ENCODE measurements around the gene ST7. TPM values are rescaled to one million over a fixed set of nuclear protein-coding genes. Genes with fewer than 3 reads are reported as not detected.

ST7 gene
- total and polyA plus RNA-seq, 2 of the 8 experiments (the other 6 are each of a cell fraction or from before 2014, with no cell fraction given): 16.3 to 18.0 TPM

DNA sequence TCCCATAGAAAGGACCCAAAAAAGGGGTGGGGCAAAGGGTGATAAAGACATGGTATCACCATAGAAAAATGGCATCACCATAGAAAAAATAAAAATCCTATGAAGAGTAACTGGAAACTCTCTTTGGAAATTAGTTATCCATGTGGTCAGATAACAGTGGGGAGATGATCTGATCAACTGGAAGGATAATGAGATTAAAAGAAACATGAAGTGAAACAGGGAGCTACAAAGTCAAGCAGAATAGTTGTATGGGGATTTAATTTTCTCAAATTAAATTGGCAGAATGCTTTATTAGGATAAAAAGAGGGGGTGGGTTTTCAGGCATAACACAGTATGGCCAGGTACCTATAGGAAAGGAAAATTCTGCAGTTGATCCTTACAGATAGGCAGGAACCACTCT is 258.3 kb downstream of the ST7 start:
- no peak overlapping the region for H4K91ac ChIP-seq (replicated peaks; ENCODE audit: insufficient read length, low read length)
- ChIA-PET CTCF (ENCODE audit: partially characterized antibody) (interaction anchor here (0.8 kb wide), 1 partner anchor 85 kb away, joined by 3 read pairs; no protein-coding TSS in a partner anchor), POLR2A (ENCODE audit: partially characterized antibody) (no interaction called here)
- no peak for DNase-seq (ENCODE audit: low read depth in 1 of 2, low spot score in 2 of 2)
- no peak overlapping the region for H2BK120ac ChIP-seq (replicated peaks; ENCODE audit: low read depth, low read length)
- no peak overlapping the region for H3K14ac ChIP-seq (ENCODE audit: insufficient read length)
- H3K4me2 ChIP-seq (ENCODE audit: insufficient read depth in 1 of 2, low read depth in 2 of 2, low read length in 2 of 2): no peak overlapping the region
- H2AK5ac ChIP-seq (ENCODE audit: low read depth, low read length): no peak overlapping the region
- no peak overlapping the region for H3K27ac ChIP-seq (ENCODE audit: low read depth, low read length)
- H3K79me1 ChIP-seq (ENCODE audit: low read depth, low read length): no peaks in the 10 kb centered on the region; the same call in 1 of the 2 replicates
- H3K4me1 ChIP-seq (replicated peaks in 1 of 4; ENCODE audit: control insufficient read depth in 3 of 4, insufficient read depth in 4 of 4, low read length in 3 of 4): no peaks in the 10 kb centered on the region; a peak in 1 of 7 replicates
- peaks cover 0 to 2% (median 0%) of the 10 kb centered on the region in 4 experiments; a peak in 1 of 8 replicates for H3K36me3 ChIP-seq (ENCODE audit: control insufficient read depth in 2 of 4, insufficient read depth in 4 of 4, low read length in 3 of 4)
- H3K18ac ChIP-seq (ENCODE audit: extremely low read depth, low read length): no peak overlapping the region
- FAIRE-seq: no peak
- no peak overlapping the region for H2BK12ac ChIP-seq (ENCODE audit: low read depth, low read length)
- no peaks in the 10 kb centered on the region for H4K20me1 ChIP-seq (replicated peaks in 1 of 2; ENCODE audit: control insufficient read depth in 1 of 2, insufficient read depth in 2 of 2, low read length in 2 of 2)
- H3K23ac ChIP-seq (ENCODE audit: insufficient read length): no peak overlapping the region
- H2BK5ac ChIP-seq (ENCODE audit: low read depth, low read length): no peak overlapping the region
- H2BK15ac ChIP-seq (ENCODE audit: low read length): no peak overlapping the region
- H3K9me3 ChIP-seq (ENCODE audit: insufficient read depth in 2 of 2, low read depth in 1 of 2, low read length in 1 of 2): no peaks in the 10 kb centered on the region
- no peak overlapping the region for H3K9ac ChIP-seq (replicated peaks in 1 of 4; ENCODE audit: extremely low read depth in 1 of 4, low read depth in 3 of 4, low read length in 3 of 4)
- H2BK20ac ChIP-seq (ENCODE audit: low read length): no peak overlapping the region
- H3K23me2 ChIP-seq (ENCODE audit: low read depth, low read length): no peaks in the 10 kb centered on the region; the same call in 1 of the 2 replicates
- no peak overlapping the region for H3K56ac ChIP-seq (replicated peaks; ENCODE audit: insufficient read length, low read depth, low read length)
- H3K4ac ChIP-seq (replicated peaks; ENCODE audit: insufficient read length, low read depth, low read length): no peak overlapping the region
- no peak overlapping the region for H3K4me3 ChIP-seq (ENCODE audit: extremely low read depth in 1 of 4, insufficient read depth in 2 of 4, low read depth in 3 of 4, low read length in 4 of 4)
- H3K27me3 ChIP-seq (replicated peaks in 1 of 4; ENCODE audit: control insufficient read depth in 3 of 4, extremely low read depth in 1 of 4, insufficient read depth in 3 of 4, low read length in 3 of 4): no peaks in the 10 kb centered on the region
- H4K8ac ChIP-seq (ENCODE audit: extremely low read depth, insufficient read depth, low read length): no peak overlapping the region
- no peaks in the 10 kb centered on the region for H3K79me2 ChIP-seq (ENCODE audit: control insufficient read depth in 1 of 2, insufficient read depth in 2 of 2, low read length in 2 of 2)
- H2AFZ ChIP-seq (ENCODE audit: low read length): no peak overlapping the region
- H4K5ac ChIP-seq (ENCODE audit: insufficient read length, low read depth, low read length): no peak overlapping the region
- TF ChIP-seq RNF2 (IDR thresholded peaks at IDR 0.05; ENCODE audit: borderline replicate concordance, low read depth, low read length, missing control alignments, poor library complexity, severe bottlenecking) (no peak), ASH2L (IDR thresholded peaks at IDR 0.05; ENCODE audit: low read length) (no peak), SP1 (IDR thresholded peaks at IDR 0.05; ENCODE audit: low read depth, low read length) (no peak), NRF1 (IDR thresholded peaks at IDR 0.05; ENCODE audit: low read depth, low read length) (no peak), ZNF274 (IDR thresholded peaks at IDR 0.05; ENCODE audit: borderline replicate concordance, extremely low read depth, low read length) (no peak), CHD2 (IDR thresholded peaks at IDR 0.05; ENCODE audit: low read length) (no peak), POLR2A (IDR thresholded peaks at IDR 0.05; ENCODE audit: control extremely low read depth in 1 of 2, low read depth in 2 of 2, low read length in 2 of 2) (no peak), POU5F1 (IDR thresholded peaks at IDR 0.05; ENCODE audit: low read depth, low read length) (no peak), CTBP2 (IDR thresholded peaks at IDR 0.05; ENCODE audit: borderline replicate concordance, insufficient read depth, insufficient read length, low read length) (no peak), GTF2F1 (IDR thresholded peaks at IDR 0.05; ENCODE audit: borderline replicate concordance, low read depth, low read length) (no peak), EZH2 (IDR thresholded peaks at IDR 0.05; ENCODE audit: low read depth, low read length, severe bottlenecking) (no peak), SP2 (IDR thresholded peaks at IDR 0.05; ENCODE audit: low read length) (no peak), MAX (IDR thresholded peaks at IDR 0.05) (no peak), CEBPB (IDR thresholded peaks at IDR 0.05; ENCODE audit: low read depth, low read length) (no peak), JUND (IDR thresholded peaks at IDR 0.05; ENCODE audit: low read length) (no peak), TBP (IDR thresholded peaks at IDR 0.05; ENCODE audit: low read depth, low read length) (no peak)

Measured in H1 (cell line).